KOPT-K1 (cell line): ENCODE measurements around the gene VEZF1.

Experiments
- H3K27ac ChIP-seq: fragments of 200-600 bp; sonication (generic); 2 replicates; pipeline ENCODE4 v1.5.1; 2016; ENCODE audit warnings: antibody characterized with exemption, mild to moderate bottlenecking, low read depth, low read length; ENCODE audit not compliant: poor library complexity, severe bottlenecking
- H3K36me3 ChIP-seq: fragments of 200-600 bp; sonication (generic); 2 replicates; pipeline ENCODE4 v1.5.1; 2017; ENCODE audit warnings: antibody characterized with exemption, mild to moderate bottlenecking, low read length, moderate library complexity; ENCODE audit not compliant: insufficient read depth
- H3K9me3 ChIP-seq: fragments of 200-600 bp; sonication (generic); 2 replicates; pipeline ENCODE4 v1.5.1; 2017; ENCODE audit warnings: antibody characterized with exemption, low read length, mild to moderate bottlenecking; ENCODE audit not compliant: insufficient read depth, poor library complexity, severe bottlenecking

The VEZF1 gene

GRCh38 chr17:57953705-57954396, 34.2 kb downstream of the VEZF1 start:
- no peak overlapping the region for H3K27ac ChIP-seq
- H3K9me3 ChIP-seq, result no peaks in the 10 kb centered on the region
- H3K36me3 ChIP-seq, result no peaks in the 10 kb centered on the region

DNA sequence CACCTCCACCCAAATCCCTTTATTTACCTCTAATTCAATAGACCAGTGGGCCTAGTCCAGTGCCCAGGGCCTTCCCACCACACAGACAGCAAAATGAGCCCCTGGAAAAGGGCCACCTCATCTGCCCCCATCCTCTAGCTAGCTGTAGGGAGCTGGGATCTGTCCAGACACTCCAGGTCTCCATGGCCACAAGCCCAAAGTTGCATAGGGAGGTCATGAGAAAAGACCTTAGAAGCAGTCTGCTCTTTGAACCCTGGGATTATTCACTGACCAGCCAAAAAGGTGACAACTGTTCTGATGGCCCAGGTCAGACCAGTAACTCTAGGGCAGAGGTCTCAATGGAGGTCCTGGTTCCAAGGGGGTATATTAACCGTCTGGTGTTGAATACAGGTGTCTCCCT, 34.8 kb downstream of the VEZF1 start:
- Histone ChIP-seq H3K9me3 (no peaks in the 10 kb centered on the region), H3K36me3 (no peaks in the 10 kb centered on the region), H3K27ac (no peak overlapping the region)

DNA sequence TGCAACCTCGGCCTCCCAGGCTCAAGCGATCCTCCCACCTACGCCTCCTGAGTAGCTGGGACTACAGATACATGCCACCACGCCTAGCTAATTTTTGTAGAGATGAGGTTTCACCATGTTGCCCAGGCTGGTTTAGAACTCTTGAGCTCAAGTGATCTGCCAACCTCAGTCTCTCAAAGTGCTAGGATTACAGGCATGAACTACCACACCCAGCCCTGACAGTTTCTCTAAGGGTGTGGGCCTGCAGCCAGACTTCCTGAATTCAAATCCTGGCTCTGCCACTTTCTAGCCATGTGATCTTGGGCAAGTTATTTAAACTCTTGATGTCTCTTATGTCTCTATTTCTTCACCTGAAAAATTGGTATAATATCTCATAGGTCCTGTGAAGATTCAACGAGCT, 38.4 kb downstream of the VEZF1 start:
- Histone ChIP-seq H3K9me3 (no peaks in the 10 kb centered on the region), H3K27ac (no peak overlapping the region), H3K36me3 (no peaks in the 10 kb centered on the region)

- no peaks in the 10 kb centered on the region for H3K9me3 ChIP-seq
- no peak overlapping the region for H3K27ac ChIP-seq
- no peaks in the 10 kb centered on the region for H3K36me3 ChIP-seq
Measured at GRCh38 chr17:57948555-57949420, 39.3 kb downstream of the VEZF1 start.

DNA sequence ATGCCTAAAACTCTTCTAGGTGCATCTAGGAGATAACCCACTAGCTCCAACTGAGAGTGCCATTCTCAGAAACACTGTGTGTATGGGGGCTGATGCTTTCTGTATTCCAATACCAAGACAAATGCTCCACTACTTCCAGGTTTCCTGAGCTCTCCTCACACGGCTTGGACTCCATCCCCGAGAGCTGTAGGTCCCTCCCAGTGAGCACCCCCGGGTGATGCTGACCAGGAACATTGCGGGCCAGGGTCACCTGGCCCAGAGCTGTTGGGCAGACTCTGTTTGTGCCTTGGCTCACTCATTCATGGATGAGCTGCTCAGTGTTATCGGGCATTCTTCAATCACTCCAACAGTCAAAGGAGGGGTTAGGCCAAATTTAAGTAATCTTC, 39.9 kb downstream of the VEZF1 start:
- Histone ChIP-seq H3K27ac (no peak overlapping the region), H3K9me3 (no peaks in the 10 kb centered on the region), H3K36me3 (no peaks in the 10 kb centered on the region)

DNA sequence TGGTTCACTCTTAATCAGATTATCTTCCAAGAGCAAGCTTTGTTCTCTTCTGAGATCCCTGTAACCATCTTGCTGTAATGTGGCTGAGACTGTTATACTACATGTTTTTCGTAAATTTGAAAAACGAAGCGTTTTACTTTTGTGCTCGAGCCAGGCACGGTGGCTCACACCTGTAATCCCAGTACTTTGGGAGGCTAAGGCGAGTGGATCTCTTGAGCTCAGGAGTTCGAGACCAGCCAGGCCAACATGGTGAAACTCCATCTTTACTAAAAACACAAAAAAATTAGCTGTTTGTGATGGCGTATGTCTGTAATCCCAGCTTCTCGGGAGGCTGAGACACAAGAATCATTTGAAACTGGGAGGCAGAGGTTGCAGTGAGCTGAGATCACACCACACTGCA, 40.7 kb downstream of the VEZF1 start:
- no peaks in the 10 kb centered on the region for H3K9me3 ChIP-seq
- no peaks in the 10 kb centered on the region for H3K36me3 ChIP-seq
- no peak overlapping the region for H3K27ac ChIP-seq

DNA sequence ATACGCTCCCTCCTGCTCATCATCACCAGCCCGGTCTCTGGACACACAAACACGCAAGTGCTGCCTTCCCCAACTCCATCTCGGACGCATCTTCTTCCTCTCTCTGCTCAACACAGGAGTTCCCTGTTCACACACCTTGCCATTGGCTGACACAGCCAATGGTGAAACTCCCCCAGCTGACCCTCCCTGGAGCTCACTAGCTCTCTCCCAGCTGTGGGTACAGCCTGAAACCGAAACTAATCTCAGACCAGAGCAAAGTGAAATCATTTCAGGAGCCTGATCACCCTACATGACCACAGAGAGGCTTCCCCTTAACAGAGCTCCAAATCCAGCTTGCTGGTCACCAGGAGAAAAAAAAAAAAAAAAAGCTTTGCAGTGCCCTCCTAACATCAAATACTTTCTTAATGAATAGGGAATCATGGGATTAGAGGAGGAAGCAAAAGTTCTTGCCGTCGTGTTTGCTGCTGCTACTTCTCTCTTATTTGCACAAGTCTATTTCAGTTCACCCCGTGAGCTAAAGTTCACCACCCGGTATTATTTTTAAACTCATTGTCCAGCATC, 41.2 kb downstream of the VEZF1 start:
- H3K9me3 ChIP-seq, result no peaks in the 10 kb centered on the region
- H3K27ac ChIP-seq, result no peak overlapping the region
- no peaks in the 10 kb centered on the region for H3K36me3 ChIP-seq

- Histone ChIP-seq H3K27ac (no peak overlapping the region), H3K9me3 (no peaks in the 10 kb centered on the region), H3K36me3 (no peaks in the 10 kb centered on the region)
Measured at GRCh38 chr17:57945996-57946797, 41.9 kb downstream of the VEZF1 start.

- no peaks in the 10 kb centered on the region for H3K36me3 ChIP-seq
- no peaks in the 10 kb centered on the region for H3K9me3 ChIP-seq
- no peak overlapping the region for H3K27ac ChIP-seq
Measured at GRCh38 chr17:57944908-57945307, 43.1 kb downstream of the VEZF1 start.

GRCh38 chr17:57943645-57944044, 44.4 kb downstream of the VEZF1 start:
- Histone ChIP-seq H3K36me3 (no peaks in the 10 kb centered on the region), H3K9me3 (no peaks in the 10 kb centered on the region), H3K27ac (no peak overlapping the region)

DNA sequence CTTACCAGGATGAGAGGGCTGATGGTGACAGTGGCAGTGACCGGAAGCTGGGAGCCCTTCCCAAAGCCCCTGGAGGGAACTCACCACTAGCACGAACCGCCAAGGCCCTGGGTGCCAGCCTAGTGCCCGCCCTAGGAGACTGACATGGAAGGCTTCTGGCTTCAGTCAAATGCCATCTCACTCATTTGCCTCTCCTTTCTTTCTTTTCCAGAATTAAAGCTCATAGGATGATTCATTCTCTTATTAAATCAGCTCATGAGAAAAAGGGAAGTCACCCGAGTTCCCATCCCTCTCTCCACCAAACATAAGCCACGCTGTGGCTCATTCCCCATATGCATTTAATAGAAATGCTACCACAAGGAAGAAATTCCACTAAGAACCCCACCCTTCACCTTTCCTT, 44.9 kb downstream of the VEZF1 start:
- no peaks in the 10 kb centered on the region for H3K36me3 ChIP-seq
- H3K9me3 ChIP-seq, result no peaks in the 10 kb centered on the region
- no peak overlapping the region for H3K27ac ChIP-seq

GRCh38 chr17:57941384-57942370, 46.4 kb downstream of the VEZF1 start:
- Histone ChIP-seq H3K9me3 (no peaks in the 10 kb centered on the region), H3K27ac (no peak overlapping the region), H3K36me3 (no peaks in the 10 kb centered on the region)

DNA sequence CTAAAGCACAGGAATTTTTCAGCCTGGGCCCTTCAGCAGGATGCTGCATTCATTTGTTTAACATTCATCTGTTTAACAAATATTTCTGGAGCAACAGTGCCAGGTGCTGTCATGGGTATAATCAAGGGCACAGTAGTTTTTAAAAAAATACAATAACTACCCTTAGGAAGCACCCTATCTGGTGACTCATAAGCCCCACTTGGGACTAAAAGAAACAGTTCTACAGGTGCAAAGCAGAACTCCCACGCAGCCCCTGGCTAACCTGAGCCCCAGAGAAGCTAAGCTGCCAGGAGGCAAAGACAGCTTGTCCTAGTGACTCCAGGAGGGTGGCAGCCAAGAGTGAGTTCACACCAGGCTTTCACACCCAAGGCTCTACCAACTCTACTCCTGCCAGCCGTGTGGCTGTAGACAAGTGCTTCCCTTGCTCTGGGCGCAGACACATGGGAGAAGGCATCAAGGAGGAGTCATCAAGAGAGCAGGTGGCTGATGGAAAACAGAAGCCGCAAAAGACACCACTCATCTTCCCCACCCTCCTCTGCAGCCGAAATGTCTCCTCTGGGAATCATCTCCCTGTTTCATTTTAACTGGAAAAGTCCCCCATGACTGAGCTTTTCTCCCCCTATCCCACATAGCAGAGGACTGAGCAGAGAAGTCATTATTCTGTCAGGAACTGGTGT, 47.3 kb downstream of the VEZF1 start:
- H3K27ac ChIP-seq, result no peak overlapping the region
- no peaks in the 10 kb centered on the region for H3K36me3 ChIP-seq
- H3K9me3 ChIP-seq, result no peaks in the 10 kb centered on the region

GRCh38 chr17:57940231-57940630, 47.8 kb downstream of the VEZF1 start:
- no peak overlapping the region for H3K27ac ChIP-seq
- H3K36me3 ChIP-seq, result no peaks in the 10 kb centered on the region
- H3K9me3 ChIP-seq, result no peaks in the 10 kb centered on the region
